Dedifferentiated amniotic fluid mesenchymal stem cell (primary cell): Measurements from ENCODE around the gene MCM5.
A peak's percentile ranks its signal among the peaks of the same experiment; 100 is the strongest.
"Not testable (repeated sequence)": the region's sequence is repeated elsewhere in the genome, so short reads cannot be mapped to it uniquely, and the experiment has no call there.

Experiments
- DNase-seq: peaks from one replicate; pipeline ENCODE4 v3.0.0-alpha.2; 2016; ENCODE audit errors: extremely low spot score

Gene MCM5

DNA sequence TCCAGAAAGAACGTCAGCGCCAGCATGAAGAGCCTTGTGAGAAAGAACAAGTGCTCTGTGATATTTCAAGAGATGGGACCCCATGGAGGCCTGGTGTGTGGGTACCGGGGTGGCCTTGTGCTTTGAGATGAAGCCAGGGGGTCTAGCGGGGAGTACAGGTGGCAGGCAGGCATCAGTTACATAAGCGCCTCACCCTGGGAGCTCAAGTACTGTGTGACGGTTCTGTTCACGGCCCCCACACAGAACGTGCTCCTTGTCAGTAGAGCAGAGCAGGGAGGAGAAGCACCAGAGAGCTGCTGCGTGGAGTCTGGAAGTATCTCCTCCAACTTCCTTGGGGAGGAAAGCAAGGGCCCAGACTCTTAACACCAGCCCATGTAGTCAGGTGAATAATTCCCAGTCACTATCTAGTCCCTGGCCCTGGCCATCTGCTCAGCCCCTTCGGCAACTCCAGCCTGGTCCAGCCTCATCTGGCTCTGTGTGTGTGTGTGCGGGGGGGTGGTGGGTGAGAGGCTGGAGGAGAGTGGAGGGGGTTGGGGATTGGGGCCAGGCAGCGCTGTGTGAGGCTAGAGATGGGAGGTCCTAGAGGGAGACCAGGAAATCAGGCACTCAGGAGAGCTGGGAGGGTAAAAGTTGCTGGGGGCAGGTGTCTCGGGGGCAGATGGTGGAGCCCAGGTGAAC, 32.4 kb downstream of the MCM5 start:
- no peak for DNase-seq

DNA sequence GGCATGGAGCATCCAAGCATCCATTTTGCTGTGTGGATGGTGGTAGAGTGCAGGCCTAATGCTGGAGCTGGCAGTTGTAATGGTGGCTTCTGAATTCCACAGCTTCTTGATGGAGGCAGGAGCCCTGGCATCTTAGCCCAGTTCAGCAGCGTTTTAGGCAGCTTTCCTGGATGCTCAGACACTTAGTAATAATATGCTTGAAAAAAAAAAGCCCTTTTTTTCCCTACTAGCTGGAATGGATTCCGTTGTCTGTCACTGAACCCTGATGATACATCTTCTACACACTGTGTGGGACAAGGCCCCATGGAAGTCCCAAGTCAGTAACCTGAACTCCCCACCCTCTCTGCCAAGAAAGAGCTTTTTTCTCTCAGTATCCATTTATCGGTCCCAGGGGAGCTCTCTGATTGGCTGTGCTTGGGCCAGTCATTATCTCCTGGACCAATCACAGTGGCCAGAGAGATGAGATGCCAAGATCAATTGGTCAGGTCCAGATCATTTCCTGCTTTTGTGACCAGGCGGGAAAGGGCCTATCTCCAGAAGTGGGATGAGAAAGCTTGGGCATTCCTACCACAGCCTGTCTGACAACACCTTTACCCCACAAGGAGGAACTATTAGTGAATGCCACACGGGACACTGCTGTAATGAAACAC, 34.2 kb downstream of the MCM5 start:
- DNase-seq = no peak

DNA sequence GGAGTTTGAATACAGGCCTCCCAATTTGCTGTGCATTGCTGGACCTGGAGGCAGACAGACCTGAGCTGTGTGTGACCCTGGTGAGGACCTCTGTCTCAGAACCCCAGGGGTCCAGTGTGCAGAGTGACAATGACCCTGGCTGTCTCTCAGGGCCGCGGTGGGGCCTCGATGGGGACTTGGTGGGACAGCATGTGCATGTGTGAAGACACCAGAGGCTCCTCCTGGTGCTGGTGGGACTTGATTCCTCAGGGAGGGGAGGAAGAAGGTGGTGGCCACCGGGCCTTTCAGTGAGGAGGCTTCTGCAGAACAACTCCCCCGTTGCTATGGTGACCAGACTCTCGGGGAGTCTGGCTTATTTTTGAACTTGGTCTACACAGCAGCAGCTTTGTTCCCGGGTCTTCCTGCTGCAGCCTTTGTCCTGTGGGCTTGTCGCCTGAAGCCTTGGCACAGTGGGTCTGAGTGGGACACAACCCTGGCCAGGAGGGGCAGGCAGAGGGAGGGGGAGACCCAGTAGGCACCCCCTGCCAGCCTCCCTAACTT, 35.3 kb downstream of the MCM5 start:
- no peak for DNase-seq

DNA sequence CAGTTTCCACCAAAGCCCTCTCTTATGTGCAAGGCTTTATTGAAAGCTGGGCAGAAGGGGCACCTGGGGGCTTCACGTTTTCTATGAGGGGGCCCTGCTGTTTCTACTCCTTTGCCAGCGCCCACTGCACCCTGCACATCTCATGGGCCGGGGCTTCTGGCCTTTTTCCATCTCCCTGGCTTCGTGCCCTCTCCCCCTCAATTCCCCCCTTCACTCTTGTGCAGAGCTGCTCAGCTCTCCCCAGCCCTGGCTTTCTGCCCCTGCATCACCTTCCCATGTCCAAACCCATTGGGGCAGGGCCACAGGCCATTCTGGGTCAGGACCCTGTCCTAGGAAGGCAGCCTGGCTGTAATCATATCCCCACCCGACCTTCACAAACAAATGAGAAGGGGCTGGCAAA, 36.5 kb downstream of the MCM5 start:
- DNase-seq = no peak

DNA sequence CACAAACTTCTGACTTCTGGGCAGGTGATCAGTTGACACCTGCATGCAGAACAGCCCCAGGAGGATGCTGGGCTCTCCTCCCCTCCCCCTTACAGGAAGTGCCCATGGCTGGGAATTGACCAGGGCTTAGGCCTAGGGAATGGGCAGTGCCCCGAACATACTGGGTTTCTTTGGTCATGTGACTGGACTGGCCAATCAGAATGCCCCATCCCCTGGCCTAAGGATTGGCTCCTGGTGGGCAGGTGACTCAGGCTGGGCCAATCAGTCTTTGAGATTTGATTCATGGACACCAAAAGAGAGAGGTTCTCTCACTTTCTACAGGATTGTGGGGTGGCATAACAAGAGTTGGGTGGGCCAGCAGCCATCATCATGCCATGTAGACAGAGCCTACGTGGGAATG, 37.1 kb downstream of the MCM5 start:
- no peak for DNase-seq

DNA sequence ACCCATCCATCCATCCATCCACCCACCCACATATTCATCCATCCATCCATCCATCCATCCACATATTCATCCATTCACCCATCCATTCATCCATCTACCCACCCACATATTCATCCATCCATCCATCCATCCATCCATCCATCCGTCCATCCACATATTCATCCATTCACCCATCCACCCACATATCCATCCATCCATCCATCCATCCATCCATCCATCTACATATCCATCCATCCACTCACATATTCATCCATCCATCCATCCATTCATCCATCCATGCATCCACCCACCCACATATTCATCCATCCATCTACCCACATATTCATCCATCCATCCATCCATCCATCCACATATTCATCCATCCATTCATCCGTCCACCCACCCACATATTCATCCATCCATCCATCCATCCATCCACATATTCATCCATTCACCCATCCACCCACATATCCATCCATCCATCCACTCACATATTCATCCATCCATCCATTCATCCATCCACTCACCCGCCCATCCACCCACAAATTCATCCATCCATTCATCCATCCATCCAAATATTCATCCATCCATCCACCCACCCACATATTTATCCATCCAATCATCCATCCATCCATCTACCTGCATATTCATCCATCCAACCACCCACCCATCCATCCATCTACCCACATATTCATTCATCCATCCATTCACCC, 38.9 kb downstream of the MCM5 start:
- DNase-seq = not testable (repeated sequence)

DNA sequence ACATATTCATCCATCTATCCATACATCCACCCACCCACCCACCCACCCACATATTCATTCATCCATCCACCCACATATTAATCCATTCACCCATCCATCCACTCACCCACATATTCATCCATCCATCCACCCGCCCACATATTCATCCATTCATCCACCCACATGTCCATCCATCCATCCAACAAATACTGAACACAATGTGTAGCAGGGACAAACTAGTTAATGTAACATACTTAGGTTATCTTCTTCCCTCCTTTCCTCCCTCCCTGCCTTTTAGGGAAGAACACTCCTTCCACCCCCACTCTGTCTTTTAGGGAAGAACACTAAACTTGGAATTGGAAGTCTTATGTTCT, 39.4 kb downstream of the MCM5 start:
- DNase-seq = no peak

DNA sequence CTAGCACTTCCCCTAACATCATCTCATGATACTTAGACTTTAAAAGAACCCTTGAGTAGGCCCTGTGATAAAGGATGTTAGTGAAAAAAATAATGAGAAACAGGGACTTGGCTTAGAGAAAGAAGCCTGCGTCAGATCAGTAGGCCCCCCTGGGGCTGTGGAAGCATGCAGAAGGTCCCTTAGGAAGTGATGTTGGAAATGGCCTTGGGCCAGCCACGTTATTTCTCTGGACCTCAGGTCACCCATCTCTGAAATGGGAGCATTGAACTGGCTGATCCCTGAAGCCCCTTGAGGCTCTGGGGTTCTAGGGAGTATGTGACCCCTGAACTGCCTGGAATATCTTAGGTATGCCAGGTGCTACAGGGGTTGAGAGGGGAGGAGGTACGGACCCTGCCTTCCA, 40.2 kb downstream of the MCM5 start:
- DNase-seq = no peak

DNA sequence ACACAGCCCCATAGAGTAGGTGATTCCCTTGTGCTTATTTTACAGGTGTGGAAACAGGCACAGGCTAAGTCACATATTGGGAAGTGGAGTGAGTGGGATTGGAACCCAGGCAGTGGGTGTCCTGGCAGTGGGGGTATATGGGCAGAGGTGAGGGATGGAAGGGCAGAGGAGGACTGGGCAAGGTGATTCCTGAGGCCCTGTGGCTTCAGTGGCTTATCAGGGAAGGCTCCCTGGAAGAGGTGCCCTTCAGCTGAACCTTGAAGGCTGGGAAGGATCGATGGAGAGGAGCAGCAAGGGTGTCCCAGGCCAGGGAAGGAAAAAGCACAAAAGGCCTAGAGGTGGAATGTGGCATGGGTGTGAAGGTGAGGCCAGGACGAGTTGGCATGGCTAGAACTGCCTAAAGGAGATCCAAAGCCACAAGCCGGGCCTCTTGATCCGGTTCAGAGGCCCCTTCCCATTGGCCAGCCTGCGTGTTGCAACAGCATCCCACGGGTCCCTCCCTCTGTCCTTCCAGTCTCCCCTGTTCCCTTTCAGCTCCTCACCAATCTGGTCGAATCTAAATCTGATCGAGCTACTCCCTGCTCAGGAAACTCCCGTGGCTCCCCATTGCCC, 41.7 kb downstream of the MCM5 start:
- no peak for DNase-seq

DNA sequence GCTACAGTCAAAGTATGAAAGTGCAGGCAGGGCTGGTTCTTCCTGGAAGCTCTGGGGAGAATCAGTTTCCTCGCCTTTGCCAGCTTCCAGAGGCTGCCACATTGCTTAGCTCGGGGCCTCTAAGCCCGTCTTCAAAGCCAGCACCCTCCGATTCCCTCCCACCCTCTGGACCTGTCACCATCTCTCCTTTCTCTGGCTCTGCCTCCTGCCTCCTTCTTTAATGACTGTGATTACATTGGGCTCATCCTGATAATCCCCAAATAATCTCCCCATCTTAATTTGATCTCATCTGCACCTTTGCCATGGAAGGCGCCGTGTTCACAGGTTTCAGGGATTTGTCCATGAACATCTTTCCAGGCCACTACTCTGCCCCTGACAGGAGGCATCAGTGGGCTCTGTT, 42.5 kb downstream of the MCM5 start:
- no peak for DNase-seq

DNA sequence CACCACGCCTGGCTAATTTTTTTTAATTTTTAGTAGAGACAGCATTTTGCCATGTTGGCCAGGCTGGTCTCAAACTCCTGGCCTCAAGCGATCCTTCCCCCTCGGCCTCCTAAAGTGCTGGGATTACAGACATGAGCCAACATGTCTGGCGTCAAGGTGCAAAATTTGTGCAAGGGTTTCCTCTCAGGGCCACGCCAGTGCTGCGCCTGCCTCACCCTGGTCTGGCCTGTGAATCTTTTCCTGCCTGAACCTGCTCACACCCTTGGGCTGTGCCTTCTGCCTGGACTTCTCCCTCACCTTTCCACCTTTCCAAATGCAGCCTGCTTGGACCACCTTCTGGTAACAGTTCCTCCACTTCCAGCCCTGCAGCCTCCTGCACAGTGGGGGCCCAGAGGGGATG, 43.4 kb downstream of the MCM5 start:
- DNase-seq = no peak

DNA sequence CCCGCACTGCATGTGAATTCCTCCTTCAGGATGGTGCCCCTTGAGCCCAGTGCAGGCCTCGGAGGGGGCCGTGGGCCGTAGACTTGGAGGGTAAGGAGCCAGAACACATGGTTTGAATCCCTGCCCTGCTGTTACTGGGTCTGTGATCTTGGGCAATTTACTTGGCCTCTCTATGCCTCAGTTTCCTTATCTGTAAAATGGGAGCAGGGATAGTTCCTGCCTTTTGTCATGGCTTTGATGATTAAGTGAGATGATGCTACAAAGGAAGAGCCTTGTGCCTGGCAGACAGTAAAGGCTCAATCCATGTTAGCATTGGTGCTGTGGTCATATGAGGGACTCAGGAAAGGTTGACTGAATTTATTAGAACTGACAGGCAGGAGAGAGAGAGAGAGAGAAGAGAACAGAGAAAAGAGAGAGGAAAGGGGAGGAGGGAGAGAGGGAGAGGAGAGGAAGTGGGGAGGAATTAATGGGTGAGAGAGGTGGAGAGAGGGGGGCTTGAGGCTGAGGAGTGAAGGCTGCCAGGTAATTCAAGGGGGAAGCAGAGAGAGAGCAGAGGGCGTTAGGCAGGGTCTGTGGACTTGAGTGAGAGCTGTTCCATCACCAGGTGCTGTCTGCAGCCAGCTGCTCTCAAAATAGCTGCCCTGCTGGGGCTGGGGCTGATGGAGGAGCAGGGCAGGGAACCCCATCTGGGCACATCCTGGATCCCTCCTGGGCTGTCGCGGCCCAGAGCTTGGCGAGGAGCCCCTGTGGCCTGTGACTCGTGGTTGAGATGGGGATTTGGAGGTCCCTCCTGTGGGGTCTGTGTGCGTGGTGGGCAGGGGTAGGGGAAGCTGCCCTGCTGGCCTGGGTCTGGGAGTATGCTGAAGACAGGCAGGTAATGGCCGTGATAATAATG, 44.1 kb downstream of the MCM5 start:
- no peak for DNase-seq

DNA sequence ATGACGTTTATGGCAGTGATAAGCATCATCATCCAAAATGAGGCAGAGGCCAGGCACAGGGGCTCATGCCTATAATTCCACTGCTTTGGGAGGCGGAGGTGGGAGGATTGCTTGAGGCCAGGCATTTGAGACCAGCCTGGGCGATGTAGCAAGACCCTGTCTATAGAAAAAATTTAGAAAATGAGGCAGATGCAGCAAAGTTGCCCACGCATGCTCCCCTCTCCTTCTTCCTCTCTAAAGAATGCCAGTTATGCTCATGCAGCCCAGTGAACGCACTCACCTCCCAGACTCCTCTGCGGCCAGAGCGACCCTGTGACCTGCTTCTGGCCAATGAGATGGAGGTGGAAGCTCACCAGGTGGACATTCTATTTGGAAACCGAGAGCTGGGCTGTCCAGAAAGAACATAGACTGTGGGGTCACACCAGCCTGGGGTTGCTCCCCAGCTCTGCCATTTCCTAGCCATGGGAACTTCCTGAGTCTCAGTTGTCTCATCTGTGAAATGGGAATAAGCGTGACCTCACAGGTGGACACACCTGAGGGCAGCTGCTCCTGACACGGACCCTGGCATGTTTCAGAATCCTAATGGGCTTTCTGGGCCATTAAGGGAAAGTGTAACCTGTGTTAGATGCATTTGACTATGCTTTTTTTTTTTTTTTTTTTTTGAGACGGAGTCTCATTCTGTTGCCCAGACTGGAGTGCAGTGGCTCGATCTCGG, 44.9 kb downstream of the MCM5 start:
- no peak for DNase-seq

DNA sequence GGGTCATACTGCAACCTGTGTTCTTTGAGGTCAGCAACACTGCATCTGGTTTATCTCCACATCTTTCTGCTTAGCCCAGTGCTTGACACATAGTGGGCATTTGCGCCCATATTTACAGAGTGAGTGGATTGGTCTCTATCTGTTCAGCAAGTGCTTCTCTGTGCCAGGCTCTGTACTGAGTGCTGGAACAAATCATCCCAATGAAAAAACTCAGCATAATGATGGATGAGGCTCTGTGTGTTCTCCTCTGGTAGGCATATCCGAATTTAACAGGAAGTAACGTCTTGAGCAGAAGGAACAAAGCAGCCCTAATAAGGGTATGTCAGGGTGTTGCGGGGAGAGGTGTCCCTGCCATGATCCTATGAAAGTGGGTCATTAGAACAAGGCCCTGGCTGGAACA, 46.0 kb downstream of the MCM5 start:
- no peak for DNase-seq

DNA sequence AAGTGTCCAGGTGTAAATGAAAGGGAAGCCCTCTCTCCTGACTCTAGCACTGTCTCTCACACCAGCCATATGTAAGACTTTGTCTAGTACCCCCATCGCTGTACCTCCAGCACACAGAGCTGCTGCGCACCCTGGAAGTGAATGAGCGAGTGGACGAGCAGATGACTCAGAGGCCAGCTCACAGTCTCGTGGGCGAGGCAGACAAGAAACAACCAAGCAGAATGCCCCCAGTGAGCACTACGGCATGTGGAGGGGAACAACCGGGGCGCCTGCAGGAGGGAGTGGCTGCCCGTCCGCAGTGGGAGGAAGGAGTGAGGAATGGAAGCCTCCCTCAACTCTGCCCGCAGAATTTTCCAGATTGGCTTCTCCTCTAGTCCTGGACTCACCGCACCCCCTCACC, 46.4 kb downstream of the MCM5 start:
- peak; percentile 71 for DNase-seq

DNA sequence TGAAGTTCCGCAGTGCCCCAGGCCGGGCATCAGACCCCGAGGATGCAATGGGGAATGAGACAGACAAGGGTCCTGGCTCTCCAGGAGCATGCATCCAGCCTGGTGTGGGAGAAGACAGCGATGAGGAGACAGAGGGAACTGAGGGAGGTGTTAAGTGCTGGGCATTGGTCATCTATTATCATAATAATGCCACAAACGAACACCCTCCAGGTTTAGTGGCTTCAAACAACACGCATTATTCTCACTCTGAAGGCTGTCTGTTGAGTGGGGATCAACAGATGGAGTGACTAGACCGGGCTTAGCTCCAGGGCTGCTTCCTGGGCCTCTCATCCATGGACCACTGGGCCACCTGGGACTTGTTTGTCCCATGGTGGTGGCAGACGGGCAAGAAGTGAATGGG, 48.6 kb downstream of the MCM5 start:
- DNase-seq = no peak

DNA sequence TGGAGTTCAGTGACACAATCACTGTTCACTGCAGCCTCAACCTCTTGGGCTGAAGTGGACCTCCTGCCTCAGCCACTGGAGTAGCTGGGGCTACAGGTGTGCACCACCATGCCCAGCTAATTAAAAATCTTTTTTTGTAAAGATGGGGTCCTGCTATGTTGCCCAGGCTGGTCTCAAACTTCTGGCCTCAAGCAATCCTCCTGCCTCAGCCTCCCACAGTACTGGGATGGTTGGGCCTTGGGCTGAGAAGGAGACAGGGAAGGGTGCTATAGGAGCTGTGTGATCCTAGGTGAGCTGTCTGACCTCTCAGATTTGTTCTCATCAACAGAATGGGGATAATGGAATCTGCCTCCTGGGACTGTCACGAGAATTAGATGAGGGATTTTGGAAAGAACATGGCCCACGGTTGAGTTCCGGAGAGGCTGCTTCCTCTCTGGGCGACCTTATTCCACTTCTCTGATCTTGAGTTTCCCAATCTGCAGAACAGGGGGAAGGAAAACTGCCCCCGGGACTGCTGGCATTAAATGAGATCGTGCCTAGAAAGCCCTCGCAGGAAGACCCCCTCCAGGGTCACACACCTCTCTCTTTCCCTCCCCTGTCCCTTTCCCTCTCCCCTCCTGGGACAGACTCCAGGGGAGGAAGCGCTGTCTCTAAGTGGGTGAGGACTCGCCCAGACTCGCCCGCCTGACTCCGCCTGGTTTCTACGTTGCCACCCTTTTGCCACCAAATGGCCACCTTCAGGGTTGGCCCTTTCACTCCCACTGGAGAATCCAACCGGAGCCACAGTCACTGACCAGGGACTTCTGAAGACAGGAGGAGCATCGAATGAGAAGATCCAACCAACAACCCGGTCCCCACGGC, 50.1 kb downstream of the MCM5 start:
- DNase-seq = no peak

DNA sequence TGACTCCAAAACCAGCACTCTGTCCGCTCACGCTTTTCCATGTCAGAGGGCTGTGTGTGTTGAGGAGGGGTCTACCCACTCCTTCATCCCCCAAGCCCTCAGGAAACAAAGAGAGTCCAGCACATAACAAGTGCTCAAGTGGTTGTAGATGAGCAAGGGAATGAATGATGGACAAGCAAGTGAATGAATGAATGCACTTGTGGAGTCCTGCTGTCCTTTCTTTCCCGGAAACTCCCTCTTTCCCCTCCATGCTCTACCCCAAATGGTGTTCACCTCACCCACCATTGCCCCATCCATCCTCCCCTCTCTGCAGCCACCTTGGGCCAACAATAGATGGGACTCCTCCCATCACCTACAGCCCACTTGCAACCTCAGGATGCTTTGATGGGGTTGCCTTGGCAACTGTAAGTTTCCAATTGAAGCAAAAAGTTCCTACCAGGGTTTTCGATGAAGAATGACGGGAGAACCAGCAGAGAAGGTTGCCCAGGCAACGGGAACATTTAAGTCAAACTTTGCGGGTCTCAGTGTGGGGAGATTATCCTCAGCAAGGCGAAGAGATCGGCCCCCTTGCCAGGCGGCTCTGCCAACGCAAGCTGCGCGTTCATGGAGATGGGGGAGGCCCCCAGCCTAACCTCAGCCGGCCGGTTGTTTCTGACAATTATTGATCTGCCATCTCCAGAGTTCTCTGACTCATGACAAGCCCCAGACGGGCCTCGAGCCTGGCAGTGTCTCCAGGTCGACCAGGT, 51.1 kb downstream of the MCM5 start:
- no peak for DNase-seq

DNA sequence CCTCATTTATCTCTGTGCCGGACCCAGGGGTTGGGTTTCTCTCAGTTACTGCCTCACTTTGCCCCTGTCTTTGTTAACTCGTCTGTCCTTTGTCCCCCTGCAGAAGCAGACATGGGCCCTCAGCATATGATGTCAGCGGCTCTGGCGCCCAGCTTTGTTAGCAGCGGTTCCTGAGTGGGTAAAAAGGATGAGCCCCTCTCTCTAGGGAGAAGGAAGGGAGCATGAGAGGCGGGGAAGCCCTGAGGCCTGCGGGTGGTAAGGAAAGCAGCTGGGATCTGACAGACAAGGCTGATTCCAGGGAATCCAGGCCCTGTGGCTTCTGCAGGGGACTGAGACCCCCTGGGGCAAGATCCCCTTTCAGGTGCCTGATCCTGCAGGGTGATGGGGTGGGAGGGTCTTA, 51.7 kb downstream of the MCM5 start:
- no peak for DNase-seq
